Fibroblast of pulmonary artery (primary cell): ENCODE measurements around the gene RNF223.

ENCODE experiments used
- DNase-seq: peaks from one replicate; pipeline ENCODE4 v3.0.0-alpha.2; 2010; ENCODE audit warnings: low read depth
- H3K4me3 ChIP-seq: replicated peaks from 2 replicates; pipeline ENCODE4 v1.5.1; 2011; ENCODE audit warnings: low read depth, mild to moderate bottlenecking, control low read depth, low read length, moderate library complexity
- CTCF ChIP-seq: IDR thresholded peaks from 2 replicates; pipeline ENCODE4 v1.5.1; 2011; ENCODE audit warnings: mild to moderate bottlenecking, control low read depth, low read length, inconsistent platforms; ENCODE audit errors: missing control alignments

The RNF223 gene

GRCh38 chr1:1054099-1054700 is 19.9 kb downstream of the RNF223 start:
- DNase-seq = no peak
- H3K4me3 ChIP-seq = no peak overlapping the region
- TF ChIP-seq CTCF = no peak

- no peak overlapping the region for H3K4me3 ChIP-seq
- no peak for DNase-seq
- no peak for TF ChIP-seq CTCF
These were observed 20.4 kb downstream of the RNF223 start for GRCh38 chr1:1053682-1054081.

- no peak for DNase-seq
- no peak for TF ChIP-seq CTCF
- no peak overlapping the region for H3K4me3 ChIP-seq
These were observed 21.1 kb downstream of the RNF223 start for GRCh38 chr1:1053022-1053421.

DNA sequence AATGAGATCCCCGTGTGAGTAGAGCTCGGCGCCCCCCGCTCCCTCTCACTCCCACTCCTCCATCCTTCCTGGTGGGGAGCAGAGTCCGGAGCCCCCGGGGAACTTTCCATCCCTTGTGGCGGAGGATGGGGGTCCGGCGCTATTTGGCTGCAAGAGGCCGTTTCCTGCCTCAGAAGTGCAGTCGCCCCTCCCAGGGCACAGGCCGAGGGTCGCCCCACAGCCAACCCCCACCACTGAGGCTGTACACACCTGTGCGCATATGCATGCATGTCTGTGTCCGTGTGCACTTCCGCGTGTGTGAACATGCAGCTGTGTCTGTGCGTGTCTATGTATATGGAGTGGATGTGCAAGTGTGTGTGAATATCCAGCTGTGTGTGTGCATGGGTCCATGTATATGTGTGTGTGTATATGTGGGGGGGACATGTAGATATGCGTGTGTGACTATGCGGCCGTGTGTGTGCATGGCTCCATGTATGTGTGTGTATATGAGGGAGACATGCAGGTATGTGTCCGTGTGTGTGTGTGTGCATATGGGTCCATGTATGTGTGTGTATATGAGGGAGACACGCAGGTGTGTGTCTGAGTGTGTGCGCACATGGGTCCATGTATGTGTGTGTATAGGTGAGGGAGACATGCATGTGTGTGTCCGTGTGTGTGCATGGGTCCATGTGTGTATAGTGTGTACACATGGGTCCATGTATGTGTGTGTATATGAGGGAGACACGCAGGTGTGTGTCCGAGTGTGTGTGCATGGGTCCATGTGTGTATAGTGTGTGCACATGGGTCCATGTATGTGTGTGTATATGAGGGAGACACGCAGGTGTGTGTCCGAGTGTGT is 21.9 kb downstream of the RNF223 start:
- no peak overlapping the region for H3K4me3 ChIP-seq
- DNase-seq = no peak
- no peak for TF ChIP-seq CTCF

DNA sequence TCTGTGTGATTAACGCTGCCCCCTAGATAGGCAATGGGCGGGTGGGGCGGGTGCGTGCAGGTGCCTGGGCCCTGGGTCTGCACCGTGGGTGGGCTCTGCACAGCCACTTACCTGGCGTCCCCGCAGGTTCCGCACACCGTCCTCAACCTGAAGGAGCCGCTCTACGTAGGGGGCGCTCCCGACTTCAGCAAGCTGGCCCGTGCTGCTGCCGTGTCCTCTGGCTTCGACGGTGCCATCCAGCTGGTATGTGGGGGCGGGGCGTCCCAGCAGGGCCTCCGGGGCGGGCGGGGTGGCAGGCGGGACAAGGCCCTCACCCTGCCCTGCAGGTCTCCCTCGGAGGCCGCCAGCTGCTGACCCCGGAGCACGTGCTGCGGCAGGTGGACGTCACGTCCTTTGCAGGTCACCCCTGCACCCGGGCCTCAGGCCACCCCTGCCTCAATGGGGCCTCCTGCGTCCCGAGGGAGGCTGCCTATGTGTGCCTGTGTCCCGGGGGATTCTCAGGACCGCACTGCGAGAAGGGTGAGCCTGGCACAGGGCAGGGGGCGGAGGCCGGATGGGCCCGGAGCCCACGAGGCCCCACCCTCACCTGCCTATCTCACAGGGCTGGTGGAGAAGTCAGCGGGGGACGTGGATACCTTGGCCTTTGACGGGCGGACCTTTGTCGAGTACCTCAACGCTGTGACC is 22.8 kb downstream of the RNF223 start:
- no peak for TF ChIP-seq CTCF
- DNase-seq = no peak
- no peak overlapping the region for H3K4me3 ChIP-seq

- no peak for DNase-seq
- no peak overlapping the region for H3K4me3 ChIP-seq
- TF ChIP-seq CTCF = no peak
These were observed 23.5 kb downstream of the RNF223 start for GRCh38 chr1:1050577-1051052.
